Neuronal stem cell (in vitro differentiated cells): ENCODE measurements around the gene TRPM1.

ENCODE experiments used
- DNase-seq: peaks from one replicate; pipeline ENCODE4 v3.0.0-alpha.2; 2013; ENCODE audit warnings: low spot score
- H2AFZ ChIP-seq: one replicate; pipeline ENCODE4 v1.6.1; 2013; ENCODE audit warnings: mild to moderate bottlenecking, low read length, inconsistent platforms
- H2AK5ac ChIP-seq: 2 replicates; pipeline ENCODE4 v1.6.1; 2013; ENCODE audit warnings: low read depth, mild to moderate bottlenecking, inconsistent platforms, low read length, moderate library complexity, mixed read lengths
- H2BK120ac ChIP-seq: 2 replicates; pipeline ENCODE4 v1.6.1; 2013; ENCODE audit warnings: low read depth, mild to moderate bottlenecking, inconsistent platforms, low read length, moderate library complexity, mixed read lengths
- H2BK12ac ChIP-seq: one replicate; pipeline ENCODE4 v1.6.1; 2013; ENCODE audit warnings: low read length, inconsistent platforms
- H2BK15ac ChIP-seq: 2 replicates; pipeline ENCODE4 v1.6.1; 2013; ENCODE audit warnings: mild to moderate bottlenecking, low read length, inconsistent platforms, mixed read lengths
- H2BK5ac ChIP-seq: one replicate; pipeline ENCODE4 v1.6.1; 2013; ENCODE audit warnings: inconsistent platforms, mild to moderate bottlenecking, low read length, moderate library complexity
- H3K14ac ChIP-seq: one replicate; pipeline ENCODE4 v1.6.1; 2013; ENCODE audit warnings: low read length, inconsistent platforms
- H3K18ac ChIP-seq: 2 replicates; pipeline ENCODE4 v1.6.1; 2013; ENCODE audit warnings: low read length, inconsistent platforms
- H3K23ac ChIP-seq: 2 replicates; pipeline ENCODE4 v1.6.1; 2013; ENCODE audit warnings: low read depth, mild to moderate bottlenecking, mixed read lengths, low read length, inconsistent platforms; ENCODE audit not compliant: poor library complexity
- H3K27ac ChIP-seq: replicated peaks from 3 replicates; pipeline ENCODE4 v1.5.1; 2013; ENCODE audit warnings: low read length, inconsistent platforms
- H3K27me3 ChIP-seq, 3 experiments: 2 replicates each; pipeline ENCODE4 v1.6.1; 2013; ENCODE audit warnings: low read length in 3 of 3, mild to moderate bottlenecking in 2 of 3, inconsistent platforms in 1 of 3, low read depth in 1 of 3, mixed read lengths in 1 of 3, moderate library complexity in 1 of 3; ENCODE audit not compliant: control insufficient read depth in 3 of 3, insufficient read depth in 3 of 3
- H3K36me3 ChIP-seq, 2 donors: replicated peaks in 1 of 2; 2 replicates each; pipeline ENCODE4 v1.6.1; 2013; ENCODE audit warnings: low read length in 2 of 2; ENCODE audit not compliant: control insufficient read depth in 2 of 2, insufficient read depth in 2 of 2
- H3K4ac ChIP-seq: 2 replicates; pipeline ENCODE4 v1.6.1; 2013; ENCODE audit warnings: inconsistent platforms, mild to moderate bottlenecking, low read length, moderate library complexity
- H3K4me1 ChIP-seq, 2 donors: 1 replicate in 1 of 2; 2 replicates in 1 of 2; pipeline ENCODE4 v1.6.1; 2013; ENCODE audit warnings: low read length in 2 of 2, low read depth in 1 of 2; ENCODE audit not compliant: control insufficient read depth in 2 of 2, insufficient read depth in 1 of 2
- H3K4me2 ChIP-seq: one replicate; pipeline ENCODE4 v1.6.1; 2013; ENCODE audit warnings: mild to moderate bottlenecking, low read length, inconsistent platforms; ENCODE audit not compliant: insufficient read depth, poor library complexity, severe bottlenecking
- H3K4me3 ChIP-seq, 2 donors: 2 replicates each; pipeline ENCODE4 v1.5.1; 2013; ENCODE audit warnings: low read length in 2 of 2, mild to moderate bottlenecking in 2 of 2, inconsistent platforms in 1 of 2, moderate library complexity in 1 of 2
- H3K79me1 ChIP-seq: one replicate; pipeline ENCODE4 v1.6.1; 2013; ENCODE audit warnings: low read depth, mild to moderate bottlenecking, inconsistent platforms, low read length, moderate library complexity
- H3K9ac ChIP-seq: one replicate; pipeline ENCODE4 v1.6.1; 2013; ENCODE audit warnings: mild to moderate bottlenecking, low read depth, low read length, inconsistent platforms; ENCODE audit not compliant: poor library complexity
- H3K9me3 ChIP-seq, 2 donors: replicated peaks in 1 of 2; 2 replicates each; pipeline versions ENCODE3 to v1.6.1; 2013; ENCODE audit warnings: low read length in 2 of 2, mild to moderate bottlenecking in 2 of 2, inconsistent platforms in 1 of 2, low read depth in 1 of 2, mixed read lengths in 1 of 2, moderate library complexity in 1 of 2; ENCODE audit not compliant: control insufficient read depth in 2 of 2, insufficient read depth in 1 of 2
- H4K8ac ChIP-seq: one replicate; pipeline ENCODE4 v1.6.1; 2013; ENCODE audit warnings: low read depth, mild to moderate bottlenecking, inconsistent platforms, low read length, moderate library complexity
- H4K91ac ChIP-seq: one replicate; pipeline ENCODE4 v1.6.1; 2013; ENCODE audit warnings: low read length, low read depth, mild to moderate bottlenecking, inconsistent platforms; ENCODE audit not compliant: poor library complexity
- WGBS, 2 donors: extraction: QIAGEN DNeasy Blood & Tissue Kit; methylation state at CpG; one replicate each; pipeline ENCODE4 v1.1.7; 2013; ENCODE audit warnings: missing lambda C conversion rate in 2 of 2, mixed read lengths in 1 of 2; ENCODE audit not compliant: insufficient read length in 2 of 2, insufficient replicate concordance in 1 of 2; ENCODE audit errors: extremely low coverage in 2 of 2; 5-methylcytosine and 5-hydroxymethylcytosine counted together

TRPM1 gene

GRCh38 chr15:31042751-31043150, 58.8 kb downstream of the TRPM1 start:
- Histone ChIP-seq H2BK120ac (no peak overlapping the region), H2AK5ac (no peak overlapping the region), H3K4me3 (no peak overlapping the region), H3K36me3 (no peaks in the 10 kb centered on the region), H3K4me1 (no peaks in the 10 kb centered on the region), H3K4me2 (no peak overlapping the region), H3K9me3 (no peaks in the 10 kb centered on the region), H3K23ac (no peak overlapping the region), H3K4ac (no peak overlapping the region), H3K27me3 (no peaks in the 10 kb centered on the region), H2AFZ (no peak overlapping the region), H2BK12ac (no peak overlapping the region), H3K9ac (no peak overlapping the region), H4K8ac (no peak overlapping the region), H3K79me1 (no peaks in the 10 kb centered on the region), H3K27ac (no peak overlapping the region), H2BK15ac (no peak overlapping the region), H2BK5ac (no peak overlapping the region), H3K14ac (no peak overlapping the region), H3K18ac (no peak overlapping the region), H4K91ac (no peak overlapping the region)
- DNase-seq = no peak
- no CpG with 5 or more reads among the region's 2 CpGs for WGBS, 2 donors

- H2BK12ac ChIP-seq = no peak overlapping the region
- no peak overlapping the region for H2BK5ac ChIP-seq
- H3K4me1 ChIP-seq = no peaks in the 10 kb centered on the region
- DNase-seq = no peak
- no peak overlapping the region for H2BK120ac ChIP-seq
- H3K9ac ChIP-seq = peak overlapping the region; percentile 53
- no peak overlapping the region for H3K4me3 ChIP-seq
- no peak overlapping the region for H2BK15ac ChIP-seq
- H3K4me2 ChIP-seq = no peak overlapping the region
- H3K18ac ChIP-seq = no peak overlapping the region
- H3K4ac ChIP-seq = no peak overlapping the region
- H3K36me3 ChIP-seq = no peaks in the 10 kb centered on the region
- no CpG with 5 or more reads among the region's 4 CpGs for WGBS, 2 donors
- H3K79me1 ChIP-seq = no peaks in the 10 kb centered on the region
- no peaks in the 10 kb centered on the region for H3K9me3 ChIP-seq
- H4K8ac ChIP-seq = no peak overlapping the region
- H3K27ac ChIP-seq = no peak overlapping the region
- no peak overlapping the region for H3K14ac ChIP-seq
- no peak overlapping the region for H2AK5ac ChIP-seq
- no peak overlapping the region for H2AFZ ChIP-seq
- H3K27me3 ChIP-seq = no peaks in the 10 kb centered on the region
- no peak overlapping the region for H4K91ac ChIP-seq
- H3K23ac ChIP-seq = no peak overlapping the region
Observed at GRCh38 chr15:31041610-31042009, 59.9 kb downstream of the TRPM1 start.

DNA sequence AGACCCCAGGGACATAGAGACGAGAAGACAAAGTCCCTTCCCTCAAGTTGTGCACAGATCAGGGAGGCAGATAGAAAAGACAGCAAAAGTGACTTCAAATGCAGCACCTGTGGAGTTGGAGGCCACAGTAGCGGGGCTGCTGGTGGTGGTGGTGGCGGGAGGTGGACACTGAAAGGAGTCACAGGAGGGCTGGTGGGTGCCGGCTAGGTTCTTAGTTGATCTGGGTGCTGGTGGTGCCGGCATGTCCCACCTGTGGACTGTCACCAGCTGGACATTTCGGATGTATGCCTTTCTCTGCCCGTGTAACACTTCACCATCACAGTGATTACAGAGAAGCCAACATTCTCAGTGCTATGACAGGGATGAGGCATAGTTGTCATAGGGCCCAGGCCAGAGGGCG, 60.9 kb downstream of the TRPM1 start:
- peak overlapping the region; percentile 33 for H2BK15ac ChIP-seq
- H3K4me1 ChIP-seq = no peaks in the 10 kb centered on the region
- no peak overlapping the region for H3K4me2 ChIP-seq
- H3K9ac ChIP-seq = no peak overlapping the region
- H2AFZ ChIP-seq = no peak overlapping the region
- H2BK5ac ChIP-seq = no peak overlapping the region
- H3K27me3 ChIP-seq = no peaks in the 10 kb centered on the region
- H2BK120ac ChIP-seq = no peak overlapping the region
- H3K14ac ChIP-seq = no peak overlapping the region
- no peak overlapping the region for H2BK12ac ChIP-seq
- no peak overlapping the region for H3K18ac ChIP-seq
- WGBS, 2 donors = no CpG with 5 or more reads among the region's 8 CpGs
- no peak overlapping the region for H3K4me3 ChIP-seq
- no peak overlapping the region for H3K23ac ChIP-seq
- no peaks in the 10 kb centered on the region for H3K9me3 ChIP-seq
- H3K79me1 ChIP-seq = no peaks in the 10 kb centered on the region
- DNase-seq = no peak
- no peak overlapping the region for H3K27ac ChIP-seq
- H4K91ac ChIP-seq = no peak overlapping the region
- H4K8ac ChIP-seq = no peak overlapping the region
- no peaks in the 10 kb centered on the region for H3K36me3 ChIP-seq
- no peak overlapping the region for H2AK5ac ChIP-seq
- no peak overlapping the region for H3K4ac ChIP-seq

GRCh38 chr15:31039961-31040360, 61.6 kb downstream of the TRPM1 start:
- WGBS, 2 donors = no CpG with 5 or more reads among the region's 16 CpGs
- Histone ChIP-seq H2BK120ac (no peak overlapping the region), H3K9ac (no peak overlapping the region), H3K27me3 (no peaks in the 10 kb centered on the region), H2AFZ (no peak overlapping the region), H3K18ac (no peak overlapping the region), H4K91ac (no peak overlapping the region), H3K9me3 (no peaks in the 10 kb centered on the region), H3K14ac (peak overlapping the region; percentile 82), H3K4me2 (no peak overlapping the region), H3K4ac (no peak overlapping the region), H3K36me3 (no peaks in the 10 kb centered on the region), H2BK5ac (no peak overlapping the region), H3K23ac (no peak overlapping the region), H3K79me1 (no peaks in the 10 kb centered on the region), H2BK12ac (no peak overlapping the region), H2BK15ac (peak overlapping the region; percentile 33), H2AK5ac (no peak overlapping the region), H3K27ac (no peak overlapping the region), H3K4me3 (no peak overlapping the region), H3K4me1 (no peaks in the 10 kb centered on the region), H4K8ac (no peak overlapping the region)
- no peak for DNase-seq
